GM18505 (cell line): Measurements from ENCODE around the gene GPR137.
"Not testable (repeated sequence)": the region's sequence is repeated elsewhere in the genome, so short reads cannot be mapped to it uniquely, and the experiment has no call there.

Source experiments
- ATAC-seq: cut with Tn5 transposase; IDR thresholded peaks from one replicate; pipeline ENCODE4 v1.9.1; 2021; ENCODE audit not compliant: unreplicated experiment
- POLR2A ChIP-seq: IDR thresholded peaks from 4 replicates; pipeline ENCODE4 v1.6.1; 2011; ENCODE audit warnings: borderline replicate concordance; ENCODE audit not compliant: insufficient read depth, insufficient read length; ENCODE audit errors: extremely low read depth

The GPR137 gene

DNA sequence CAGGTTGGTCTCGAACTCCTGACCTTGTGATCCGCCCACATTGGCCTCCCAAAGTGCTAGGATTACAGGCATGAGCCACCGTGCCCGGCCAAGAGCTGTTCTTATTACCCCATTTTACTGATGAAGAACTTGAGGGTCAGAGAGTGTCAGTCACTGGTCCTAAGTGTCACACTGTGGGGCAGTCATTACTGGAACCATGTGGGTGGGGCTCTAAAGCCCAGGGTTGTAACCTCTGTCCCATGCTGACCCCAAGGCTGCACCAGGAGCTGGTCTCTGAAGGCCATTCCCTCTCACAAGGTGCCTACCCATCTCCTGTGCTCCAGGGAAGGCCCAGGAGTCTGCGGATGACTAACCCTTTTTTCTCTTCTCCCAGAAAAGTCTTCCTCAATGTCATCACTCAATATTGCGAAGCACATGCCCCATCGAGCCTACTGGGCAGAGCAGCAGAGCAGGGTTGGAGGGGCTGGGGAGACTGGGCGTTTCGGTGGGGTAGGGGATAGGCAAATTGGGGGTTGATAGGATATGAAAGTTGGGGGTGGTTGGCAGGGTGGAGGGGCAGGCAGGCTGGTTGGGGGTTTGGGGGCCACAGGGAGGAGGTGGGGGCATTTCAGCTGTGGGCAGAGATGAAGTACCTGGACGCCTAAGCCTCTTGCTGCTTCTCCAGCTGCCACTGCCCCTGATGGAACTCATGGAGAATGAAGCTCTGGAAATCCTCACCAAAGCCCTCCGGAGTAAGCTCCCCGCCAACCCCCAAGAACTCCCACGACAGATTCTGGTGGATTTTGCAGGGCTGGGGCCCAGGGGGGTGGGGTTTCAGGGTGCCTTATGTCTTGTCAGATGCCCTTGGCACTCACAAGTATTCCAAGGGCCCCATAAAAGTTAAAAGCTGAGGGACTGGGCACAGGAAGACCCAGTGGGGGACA lies 17.7 kb downstream of the GPR137 start:
- no peak for ATAC-seq
- TF ChIP-seq POLR2A = no peak

DNA sequence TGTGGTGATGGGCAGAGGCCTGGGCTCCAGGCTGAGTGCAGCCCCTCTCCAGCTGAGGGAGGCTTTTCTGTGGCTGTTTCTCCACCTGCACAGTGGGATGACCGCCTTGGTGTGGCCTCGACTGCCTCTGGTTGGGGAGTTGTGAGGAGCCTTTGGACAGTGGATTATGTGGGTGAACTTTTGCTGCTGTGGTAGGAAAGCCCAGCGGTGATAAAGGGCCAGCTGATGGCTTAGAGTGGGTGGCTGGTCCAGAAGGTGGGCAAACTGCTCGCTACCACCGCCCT lies 18.3 kb downstream of the GPR137 start:
- ATAC-seq = no peak
- TF ChIP-seq POLR2A = no peak

DNA sequence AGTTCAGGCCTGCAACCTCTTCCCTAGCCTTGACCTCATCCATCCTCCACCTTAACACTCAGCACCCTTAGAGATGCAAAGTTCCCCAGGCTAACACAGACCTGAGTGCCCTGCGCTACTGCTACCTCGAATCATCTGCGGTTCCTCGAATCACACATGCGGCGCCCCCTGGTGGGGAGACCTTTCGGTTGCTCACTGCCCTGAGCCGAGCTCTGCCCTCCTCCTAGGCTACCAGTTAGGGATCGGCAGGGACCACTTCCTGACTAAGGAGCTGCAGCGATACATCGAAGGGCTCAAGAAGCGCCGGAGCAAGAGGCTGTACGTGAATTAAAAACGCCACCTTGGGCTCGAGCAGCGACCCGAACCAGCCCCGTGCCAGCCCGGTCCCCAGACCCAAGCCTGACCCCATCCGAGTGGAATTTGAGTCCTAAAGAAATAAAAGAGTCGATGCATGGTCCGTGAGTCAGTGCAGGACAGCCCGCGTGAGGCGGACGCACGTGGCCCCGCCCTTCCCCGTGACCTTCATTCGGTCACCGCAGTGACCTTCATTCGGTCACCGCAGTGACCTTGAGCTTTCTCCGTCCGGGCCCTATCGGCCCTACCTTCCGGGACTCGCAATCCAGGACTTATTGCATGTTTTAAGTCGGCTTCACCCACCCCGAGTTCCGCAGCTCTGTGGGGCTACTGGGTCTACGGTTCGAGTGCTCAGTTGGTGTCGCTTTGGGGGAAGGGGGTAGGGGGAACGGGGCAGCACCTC lies 18.8 kb downstream of the GPR137 start:
- peak; percentile 9 for ATAC-seq
- TF ChIP-seq POLR2A = peak; percentile 81

DNA sequence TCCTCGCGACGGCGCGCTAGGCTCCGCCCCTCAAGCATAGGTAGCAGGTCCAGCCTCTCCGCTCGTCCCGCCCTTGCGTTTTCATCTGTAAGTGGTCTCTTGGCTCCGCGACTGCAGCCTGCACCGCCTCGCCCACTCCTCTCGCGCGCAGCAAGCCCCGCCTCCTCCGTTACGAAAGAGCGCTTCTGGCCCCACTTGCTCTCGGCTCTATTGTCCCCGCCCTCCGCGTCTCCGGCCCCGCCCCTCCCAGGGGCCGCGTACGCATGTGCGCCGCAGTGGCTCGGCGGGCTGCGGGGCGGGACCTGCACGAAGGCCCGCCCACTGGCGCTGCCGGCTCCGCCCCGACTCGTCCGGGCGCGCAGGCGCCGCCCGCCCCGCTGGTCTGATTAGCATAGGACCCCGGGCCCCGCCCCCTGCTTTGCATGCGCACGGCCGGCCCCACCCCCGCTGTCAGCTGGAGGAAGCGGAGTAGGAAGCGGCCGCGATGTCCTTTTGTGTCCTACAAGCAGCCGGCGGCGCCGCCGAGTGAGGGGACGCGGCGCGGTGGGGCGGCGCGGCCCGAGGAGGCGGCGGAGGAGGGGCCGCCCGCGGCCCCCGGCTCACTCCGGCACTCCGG lies 19.5 kb downstream of the GPR137 start, which contains the start of gene ESRRA:
Gene ESRRA (plus strand): TSS at position 450 of the 616 bp plus-strand sequence. CDS start 1,656 bp downstream, outside the sequence.
- TF ChIP-seq POLR2A = peak; percentile 74
- ATAC-seq = peak; percentile 68

DNA sequence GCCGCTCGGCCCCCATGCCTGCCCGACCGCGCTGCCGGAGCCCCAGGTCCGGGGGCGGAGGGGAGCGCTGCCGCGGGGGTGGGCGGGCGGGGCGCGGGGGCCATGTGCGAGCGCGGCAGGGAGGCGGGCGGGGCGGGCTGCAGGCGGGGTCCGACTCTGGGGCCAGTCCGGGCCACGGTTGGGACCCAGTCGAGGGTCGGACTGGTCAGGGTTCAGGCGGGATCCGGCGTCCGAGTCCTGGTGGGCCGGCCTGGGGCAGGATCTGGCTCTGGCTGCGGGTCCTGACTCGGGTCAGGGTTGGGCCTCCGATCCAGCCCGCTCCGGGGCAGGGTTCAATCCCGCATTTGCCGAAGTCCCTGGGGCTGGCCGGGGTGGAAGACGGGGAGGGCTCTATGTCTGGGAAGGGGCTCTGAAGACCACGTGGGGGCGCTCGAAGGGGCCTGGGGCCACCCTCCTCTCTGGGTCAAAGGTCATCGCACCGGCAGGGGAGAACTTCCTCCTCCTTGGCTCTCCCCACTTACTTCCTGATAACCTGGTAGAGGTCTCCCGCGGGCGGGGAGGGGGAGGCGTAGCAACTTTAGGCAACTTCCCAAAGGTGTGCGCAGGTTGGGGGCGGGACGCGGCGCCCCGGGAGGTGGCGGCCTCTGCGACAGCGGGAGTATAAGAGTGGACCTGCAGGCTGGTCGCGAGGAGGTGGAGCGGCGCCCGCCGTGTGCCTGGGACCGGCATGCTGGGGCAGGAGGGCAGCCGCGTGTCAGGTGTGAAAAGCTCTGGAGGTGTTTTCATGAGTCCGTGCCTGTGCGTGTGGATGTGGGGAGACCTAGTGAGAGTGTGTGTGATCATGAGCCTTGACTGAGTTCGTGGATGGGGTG lies 20.3 kb downstream of the GPR137 start:
- ATAC-seq = peak; percentile 12
- TF ChIP-seq POLR2A = peak; percentile 20

DNA sequence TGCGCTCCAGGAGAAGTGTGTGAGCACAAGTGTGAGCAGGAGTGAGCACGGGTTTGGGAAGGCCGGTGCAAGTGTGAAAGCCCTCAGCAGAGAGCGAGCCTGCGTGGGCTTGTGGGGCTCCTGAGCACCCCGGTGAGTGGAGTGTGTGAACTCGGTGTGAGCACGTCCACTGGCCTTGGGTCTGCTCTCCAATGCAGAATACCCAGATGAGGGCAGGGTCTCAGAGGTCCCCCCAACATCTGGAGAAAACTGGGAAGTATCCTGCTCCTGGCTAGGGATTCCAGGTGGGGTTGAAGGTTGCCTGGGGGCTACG lies 20.9 kb downstream of the GPR137 start:
- ATAC-seq = no peak
- no peak for TF ChIP-seq POLR2A

DNA sequence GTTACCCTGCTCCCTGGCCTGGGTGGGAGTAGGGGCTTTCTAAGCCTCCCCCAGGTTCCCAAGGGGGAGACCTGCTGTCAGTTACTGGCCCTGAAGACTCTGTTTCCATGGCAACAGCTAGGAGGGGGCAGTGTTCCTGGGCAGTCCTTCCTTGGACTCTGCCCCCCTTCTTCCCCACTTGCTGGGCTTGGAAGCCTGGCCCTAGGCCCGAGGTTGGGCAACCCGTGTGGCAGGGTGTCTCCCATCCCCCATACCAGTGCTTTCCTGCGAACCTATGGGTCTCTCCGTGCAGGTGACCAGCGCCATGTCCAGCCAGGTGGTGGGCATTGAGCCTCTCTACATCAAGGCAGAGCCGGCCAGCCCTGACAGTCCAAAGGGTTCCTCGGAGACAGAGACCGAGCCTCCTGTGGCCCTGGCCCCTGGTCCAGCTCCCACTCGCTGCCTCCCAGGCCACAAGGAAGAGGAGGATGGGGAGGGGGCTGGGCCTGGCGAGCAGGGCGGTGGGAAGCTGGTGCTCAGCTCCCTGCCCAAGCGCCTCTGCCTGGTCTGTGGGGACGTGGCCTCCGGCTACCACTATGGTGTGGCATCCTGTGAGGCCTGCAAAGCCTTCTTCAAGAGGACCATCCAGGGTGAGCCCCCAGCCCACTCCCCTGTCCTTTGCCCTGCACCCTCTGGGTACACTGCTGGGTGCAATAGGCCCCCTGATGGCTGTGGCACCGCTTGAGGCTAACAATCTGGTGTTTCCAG lies 21.4 kb downstream of the GPR137 start:
- no peak for TF ChIP-seq POLR2A
- no peak for ATAC-seq

DNA sequence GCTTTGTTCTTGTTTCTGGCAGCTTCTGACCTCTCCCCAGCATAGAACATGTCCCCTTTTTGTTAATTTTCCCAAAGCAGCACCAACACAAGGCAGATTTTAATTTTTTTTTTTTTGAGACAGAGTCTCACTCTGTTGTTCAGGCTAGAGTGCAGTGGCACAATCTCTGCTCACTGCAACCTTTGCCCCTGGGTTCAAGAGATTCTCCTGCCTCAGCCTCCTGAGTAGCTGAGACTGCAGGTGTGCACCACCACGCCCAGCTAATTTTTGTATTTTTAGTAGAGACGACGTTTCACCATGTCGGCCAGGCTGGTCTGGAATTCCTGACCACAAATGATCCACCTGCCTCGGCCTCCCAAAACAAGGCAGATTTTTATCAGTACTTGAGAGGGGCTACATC lies 22.1 kb downstream of the GPR137 start:
- ATAC-seq = not testable (repeated sequence)

DNA sequence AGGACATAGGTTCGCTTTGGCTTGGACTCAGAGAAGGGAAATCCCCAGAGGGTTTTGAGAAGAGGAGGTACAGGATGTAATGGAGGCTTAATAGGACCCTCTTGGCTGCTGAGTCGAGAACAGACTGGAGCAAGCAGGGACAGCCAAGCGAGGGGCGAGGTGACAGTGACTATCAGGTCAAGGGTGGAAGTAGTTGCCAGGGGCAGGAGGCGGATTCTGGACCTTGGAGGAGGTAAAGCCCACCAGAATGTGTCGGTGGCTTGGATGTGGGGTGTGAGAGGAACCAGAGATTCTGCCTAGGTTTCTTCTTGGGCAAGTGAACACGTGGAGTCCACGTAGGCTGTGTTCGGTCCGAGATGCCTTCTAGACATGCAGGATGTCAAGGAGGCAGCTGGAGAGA lies 27.3 kb downstream of the GPR137 start:
- TF ChIP-seq POLR2A = no peak
- ATAC-seq = no peak

DNA sequence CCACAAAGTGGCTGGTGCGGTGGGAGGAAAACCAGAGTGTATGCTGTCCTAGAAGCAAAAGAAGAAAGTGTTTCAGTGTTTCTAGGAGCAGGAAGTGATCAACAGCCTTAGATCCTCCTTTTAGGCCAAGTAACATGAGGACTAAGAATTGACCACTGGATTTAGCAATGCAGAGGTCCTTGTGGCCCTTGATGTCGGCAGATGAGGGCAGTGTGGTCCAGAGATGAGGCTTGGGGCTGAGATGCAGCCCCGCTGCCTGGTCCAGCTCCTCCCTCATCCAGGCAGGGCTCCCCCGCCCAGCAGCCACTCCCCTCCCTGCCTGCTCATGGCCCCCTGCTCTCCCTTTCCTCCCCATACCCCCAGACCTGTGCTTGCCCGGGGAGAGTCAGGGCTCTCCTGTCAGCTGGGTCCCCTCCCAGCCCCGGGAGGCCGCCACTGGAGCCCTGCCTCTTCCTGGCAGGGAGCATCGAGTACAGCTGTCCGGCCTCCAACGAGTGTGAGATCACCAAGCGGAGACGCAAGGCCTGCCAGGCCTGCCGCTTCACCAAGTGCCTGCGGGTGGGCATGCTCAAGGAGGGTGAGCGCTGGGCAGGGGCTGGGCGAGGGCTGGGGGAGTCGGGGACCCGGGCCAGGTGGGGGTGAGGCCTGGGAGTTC lies 28.0 kb downstream of the GPR137 start:
- no peak for TF ChIP-seq POLR2A
- no peak for ATAC-seq

DNA sequence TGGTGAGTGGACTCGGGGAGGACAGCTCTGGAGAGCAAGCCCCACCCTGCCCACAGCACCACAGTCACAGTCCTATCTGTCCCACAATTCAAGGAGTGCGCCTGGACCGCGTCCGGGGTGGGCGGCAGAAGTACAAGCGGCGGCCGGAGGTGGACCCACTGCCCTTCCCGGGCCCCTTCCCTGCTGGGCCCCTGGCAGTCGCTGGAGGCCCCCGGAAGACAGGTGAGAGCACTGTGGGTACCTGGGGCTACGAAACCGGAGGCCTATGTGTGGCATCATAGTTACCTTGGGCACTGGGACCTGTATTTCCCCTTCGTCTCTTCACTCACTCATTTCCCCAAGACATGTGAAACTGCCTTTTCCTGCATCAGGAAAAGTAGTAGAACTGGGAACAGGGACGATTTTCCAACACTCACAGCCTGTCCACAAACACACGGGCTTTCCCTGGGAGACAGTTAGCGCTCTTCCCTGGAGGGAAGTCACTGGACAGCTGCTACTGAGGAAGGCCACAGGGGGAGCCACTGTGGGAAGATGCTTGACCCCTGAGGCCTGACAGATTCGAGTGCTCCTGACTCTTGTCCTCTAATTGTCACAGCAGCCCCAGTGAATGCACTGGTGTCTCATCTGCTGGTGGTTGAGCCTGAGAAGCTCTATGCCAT lies 28.6 kb downstream of the GPR137 start:
- TF ChIP-seq POLR2A = no peak
- ATAC-seq = no peak
